SK-N-DZ (cell line): ENCODE results near the gene MPP3. TPM values are rescaled to one million over a fixed set of nuclear protein-coding genes. Genes with fewer than 3 reads are reported as not detected.
"Not testable (repeated sequence)": the region's sequence is repeated elsewhere in the genome, so short reads cannot be mapped to it uniquely, and the experiment has no call there.

Source experiments
- DNase-seq: peaks from one replicate; pipeline ENCODE4 v3.0.0-alpha.2; 2015; ENCODE audit warnings: low spot score
- polyA plus RNA-seq, 2 experiments: library from polyadenylated mRNA; depleted of rRNA; stranded (reverse); fragments of >200 nt; gene quantifications; 2 replicates each; pipeline ENCODE4 v1.2.3, GENCODE V29; 2014

Gene MPP3, protein sequence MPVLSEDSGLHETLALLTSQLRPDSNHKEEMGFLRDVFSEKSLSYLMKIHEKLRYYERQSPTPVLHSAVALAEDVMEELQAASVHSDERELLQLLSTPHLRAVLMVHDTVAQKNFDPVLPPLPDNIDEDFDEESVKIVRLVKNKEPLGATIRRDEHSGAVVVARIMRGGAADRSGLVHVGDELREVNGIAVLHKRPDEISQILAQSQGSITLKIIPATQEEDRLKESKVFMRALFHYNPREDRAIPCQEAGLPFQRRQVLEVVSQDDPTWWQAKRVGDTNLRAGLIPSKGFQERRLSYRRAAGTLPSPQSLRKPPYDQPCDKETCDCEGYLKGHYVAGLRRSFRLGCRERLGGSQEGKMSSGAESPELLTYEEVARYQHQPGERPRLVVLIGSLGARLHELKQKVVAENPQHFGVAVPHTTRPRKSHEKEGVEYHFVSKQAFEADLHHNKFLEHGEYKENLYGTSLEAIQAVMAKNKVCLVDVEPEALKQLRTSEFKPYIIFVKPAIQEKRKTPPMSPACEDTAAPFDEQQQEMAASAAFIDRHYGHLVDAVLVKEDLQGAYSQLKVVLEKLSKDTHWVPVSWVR
- polyA plus RNA-seq (2014; cell fraction: cytosol; rRNA removed) = 5.8 and 8.7 TPM in 2 replicates
- 38.7 and 55.2 TPM in 2 replicates for polyA plus RNA-seq (2014; cell fraction: nucleus; rRNA removed)

DNA sequence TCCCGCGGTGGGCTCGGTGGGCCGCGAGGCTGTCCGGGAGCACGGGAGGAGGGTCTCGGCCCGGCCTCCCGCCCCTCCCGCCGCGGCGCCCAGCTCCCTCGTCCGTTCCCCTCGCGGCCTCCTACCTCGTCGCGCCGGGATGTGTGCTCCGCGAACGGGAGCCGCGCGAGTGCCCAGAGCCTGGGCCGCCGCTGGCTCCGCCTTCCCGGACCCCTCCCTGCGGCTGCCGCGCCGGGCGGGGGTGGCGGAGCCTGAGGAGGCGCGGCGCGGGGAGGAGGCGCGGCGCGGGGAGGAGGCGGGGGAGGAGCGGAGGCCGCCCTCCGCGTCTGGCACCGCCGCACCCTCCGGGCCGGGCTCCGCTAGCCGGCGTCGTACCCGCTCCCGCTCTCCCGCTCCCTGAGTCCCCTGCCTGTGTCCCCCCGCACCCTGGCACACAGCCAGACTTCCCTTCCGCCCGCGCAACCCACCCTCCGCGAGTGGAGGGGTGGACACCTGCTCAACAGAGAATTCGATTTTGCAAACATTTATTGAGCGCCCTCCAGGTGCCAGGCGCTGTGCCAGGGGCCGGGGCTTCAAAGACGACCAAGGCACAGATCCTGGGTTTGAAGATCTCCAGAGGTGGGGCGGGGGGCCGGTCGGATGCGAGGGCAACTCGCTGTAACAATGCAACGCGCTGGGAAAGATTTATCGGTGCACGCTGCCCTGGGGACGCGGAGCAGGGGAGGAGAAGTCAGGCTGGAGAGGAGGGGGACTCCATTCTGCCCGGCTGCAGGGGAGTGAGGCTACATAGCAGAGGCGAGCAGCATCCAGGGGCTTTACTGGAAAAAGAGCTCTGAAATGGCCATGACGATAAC, at the start of gene MPP3:
Gene MPP3 (minus strand): TSS at position 171 of the 854 bp plus-strand sequence. CDS start 1,240 bp downstream, outside the sequence.
- peak; percentile 77 for DNase-seq

- DNase-seq = no peak
These were observed 49.0 kb upstream of the MPP3 start for GRCh38 chr17:43881758-43882505.

GRCh38 chr17:43881181-43881580, 48.2 kb upstream of the MPP3 start:
- DNase-seq = no peak

DNA sequence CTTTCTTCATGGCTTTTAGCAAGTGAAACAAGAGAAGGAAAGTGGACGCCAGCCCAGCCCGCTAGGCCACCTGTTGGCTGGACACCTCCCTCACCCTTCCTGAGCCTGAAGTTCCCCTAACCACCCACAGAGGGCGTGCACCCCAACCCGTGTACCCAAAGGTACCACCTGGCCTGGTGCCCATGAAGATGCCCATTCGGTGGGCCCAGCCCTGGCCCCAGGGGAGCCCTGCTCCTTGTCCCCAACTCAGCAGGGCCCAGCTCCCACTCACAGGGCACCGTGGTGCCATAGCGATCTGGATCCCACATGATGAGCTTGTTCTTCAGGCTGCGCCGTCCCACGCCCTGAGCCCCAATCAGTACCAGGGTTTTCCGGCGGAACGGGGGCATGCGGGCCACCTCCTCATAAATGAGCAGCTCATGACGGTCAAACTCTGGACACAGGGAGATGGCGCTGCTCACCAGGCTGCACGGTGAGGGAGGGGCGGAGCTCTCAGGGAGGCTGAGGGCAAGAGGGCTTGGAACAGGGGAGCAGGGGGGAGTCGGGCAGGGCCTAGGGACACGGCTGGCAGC, 47.6 kb upstream of the MPP3 start:
- peak; percentile 58 for DNase-seq

- no peak for DNase-seq
These were observed 46.9 kb upstream of the MPP3 start for GRCh38 chr17:43879723-43880419.

GRCh38 chr17:43878260-43879175, 45.6 kb upstream of the MPP3 start:
- DNase-seq = peak; percentile 83

GRCh38 chr17:43877451-43878155, 44.7 kb upstream of the MPP3 start:
- DNase-seq = no peak

- DNase-seq = no peak
These were observed 44.1 kb upstream of the MPP3 start for GRCh38 chr17:43877031-43877430.

GRCh38 chr17:43875476-43876147, 42.7 kb upstream of the MPP3 start:
- DNase-seq = no peak

DNA sequence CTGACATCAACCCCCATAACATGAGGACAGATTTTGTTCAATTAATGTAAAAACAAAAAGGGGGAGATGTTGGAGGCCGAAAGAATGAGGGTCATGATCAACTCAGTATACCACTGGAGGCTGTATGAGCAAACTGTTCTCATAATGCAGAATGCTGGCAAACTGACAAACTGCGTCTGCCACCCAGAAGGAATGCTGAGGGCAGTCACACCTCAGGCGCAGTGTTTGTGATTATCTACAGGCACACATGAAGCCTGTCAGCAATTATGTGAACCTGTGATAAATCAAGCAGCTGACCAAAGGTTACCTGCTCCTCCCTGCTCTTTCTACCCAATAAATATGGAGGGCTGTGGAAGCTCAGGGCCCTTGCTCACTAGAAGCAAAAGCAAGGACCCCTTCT, 41.3 kb upstream of the MPP3 start:
- no peak for DNase-seq

GRCh38 chr17:43873815-43874214, 40.9 kb upstream of the MPP3 start:
- no peak for DNase-seq

GRCh38 chr17:43873091-43873490, 40.1 kb upstream of the MPP3 start:
- no peak for DNase-seq

DNA sequence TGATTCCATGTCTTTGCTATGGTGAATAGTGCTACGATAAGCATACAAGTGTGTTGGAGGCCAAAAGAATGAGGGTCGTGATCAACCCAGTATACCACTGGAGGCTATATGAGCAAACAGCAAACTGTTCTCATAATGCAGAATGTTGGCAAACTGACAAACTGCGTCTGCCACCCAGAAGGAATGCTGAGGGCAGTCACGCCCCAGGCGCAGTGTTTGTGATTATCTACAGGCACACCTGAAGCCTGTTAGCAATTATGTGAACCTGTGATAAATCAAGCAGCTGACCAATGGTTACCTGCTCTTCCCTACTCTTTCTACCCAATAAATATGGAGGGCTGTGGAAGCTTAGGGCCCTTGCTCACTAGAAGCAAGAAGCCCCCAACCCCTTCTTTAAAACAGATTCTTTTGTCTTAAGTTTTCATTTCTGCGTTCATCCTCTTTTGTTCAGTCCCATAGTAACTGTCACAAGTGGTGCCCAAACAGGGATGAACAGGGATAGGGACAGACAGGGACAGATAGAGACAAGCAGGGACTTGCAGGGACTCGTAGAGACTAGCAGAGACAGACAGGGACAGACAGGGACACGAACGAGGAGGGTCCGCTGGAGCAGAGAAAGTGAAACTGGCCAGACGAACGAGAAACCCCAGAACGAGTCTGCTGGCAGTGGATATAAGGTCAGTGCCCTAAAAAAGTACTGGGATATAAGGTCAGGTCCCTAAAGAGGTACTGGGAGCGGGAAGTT, 39.2 kb upstream of the MPP3 start:
- DNase-seq = no peak

DNA sequence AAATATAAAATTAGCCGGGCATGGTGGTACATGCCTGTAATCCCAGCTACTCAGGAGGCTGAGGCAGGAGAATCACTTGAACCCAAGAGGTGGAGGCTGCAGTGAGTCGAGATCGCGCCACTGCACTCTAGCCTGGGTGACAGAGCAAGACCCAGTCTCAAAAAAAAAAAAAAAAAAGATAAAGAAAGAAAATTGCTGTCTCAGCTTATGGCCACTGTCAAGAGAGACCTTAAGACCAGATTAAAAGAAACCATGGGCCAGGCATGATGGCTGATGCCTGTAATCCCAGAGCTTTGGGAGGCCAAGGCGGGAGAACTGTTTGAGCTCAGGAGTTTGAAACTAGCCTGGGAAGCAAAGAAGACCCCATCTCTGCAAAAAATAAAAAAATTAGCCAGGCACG, 36.1 kb upstream of the MPP3 start:
- not testable (repeated sequence) for DNase-seq

DNA sequence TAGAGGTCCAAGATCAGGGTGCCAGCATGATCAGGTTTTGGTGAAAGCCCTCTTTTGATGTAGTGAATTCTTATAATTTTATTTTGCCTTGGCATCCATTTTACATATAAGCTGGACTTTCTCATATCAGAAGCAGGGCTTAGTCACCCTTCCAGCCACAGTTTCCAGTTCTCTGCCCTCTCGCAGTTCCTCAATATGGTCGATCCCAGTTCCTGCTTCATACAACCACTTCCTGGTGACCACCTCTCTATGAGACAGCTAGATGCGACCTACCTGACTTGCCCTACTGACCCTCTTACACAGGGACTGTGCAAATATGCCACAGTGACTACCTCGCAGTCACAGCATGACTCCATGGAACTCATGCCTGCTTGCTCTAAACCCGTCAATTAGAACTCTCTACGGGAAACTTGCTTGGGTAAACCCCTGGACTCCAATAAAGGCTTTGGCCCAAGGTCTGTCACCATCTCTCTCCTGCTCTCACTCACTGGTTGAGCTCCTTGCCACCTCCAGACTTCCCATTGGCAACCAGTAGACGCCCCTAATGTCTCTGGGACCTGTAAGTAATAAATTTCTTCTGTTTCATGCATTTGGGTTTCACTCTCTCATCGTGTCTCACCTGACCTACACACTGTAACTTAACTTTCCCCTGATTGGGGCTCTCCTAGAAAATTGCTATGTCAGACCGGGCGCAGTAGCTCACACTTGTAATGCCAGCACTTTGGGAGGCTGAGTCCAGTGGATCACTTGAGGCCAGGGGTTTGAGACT, 35.5 kb upstream of the MPP3 start:
- DNase-seq = no peak

GRCh38 chr17:43864161-43864984, 31.4 kb upstream of the MPP3 start:
- no peak for DNase-seq
